Activated CD8-positive, alpha-beta memory T cell treated with anti-CD3 and anti-CD28 coated beads, Interleukin-2, amount 50 U/mL, for 24 hours (primary cell): ENCODE data around the gene SLCO1B3.
"Not testable (repeated sequence)": the region's sequence is repeated elsewhere in the genome, so short reads cannot be mapped to it uniquely, and the experiment has no call there.

Source experiments
- DNase-seq: peaks from one replicate; pipeline ENCODE4 v3.0.0-alpha.2; 2020; ENCODE audit errors: extremely low read depth

The SLCO1B3 gene, protein sequence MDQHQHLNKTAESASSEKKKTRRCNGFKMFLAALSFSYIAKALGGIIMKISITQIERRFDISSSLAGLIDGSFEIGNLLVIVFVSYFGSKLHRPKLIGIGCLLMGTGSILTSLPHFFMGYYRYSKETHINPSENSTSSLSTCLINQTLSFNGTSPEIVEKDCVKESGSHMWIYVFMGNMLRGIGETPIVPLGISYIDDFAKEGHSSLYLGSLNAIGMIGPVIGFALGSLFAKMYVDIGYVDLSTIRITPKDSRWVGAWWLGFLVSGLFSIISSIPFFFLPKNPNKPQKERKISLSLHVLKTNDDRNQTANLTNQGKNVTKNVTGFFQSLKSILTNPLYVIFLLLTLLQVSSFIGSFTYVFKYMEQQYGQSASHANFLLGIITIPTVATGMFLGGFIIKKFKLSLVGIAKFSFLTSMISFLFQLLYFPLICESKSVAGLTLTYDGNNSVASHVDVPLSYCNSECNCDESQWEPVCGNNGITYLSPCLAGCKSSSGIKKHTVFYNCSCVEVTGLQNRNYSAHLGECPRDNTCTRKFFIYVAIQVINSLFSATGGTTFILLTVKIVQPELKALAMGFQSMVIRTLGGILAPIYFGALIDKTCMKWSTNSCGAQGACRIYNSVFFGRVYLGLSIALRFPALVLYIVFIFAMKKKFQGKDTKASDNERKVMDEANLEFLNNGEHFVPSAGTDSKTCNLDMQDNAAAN

DNA sequence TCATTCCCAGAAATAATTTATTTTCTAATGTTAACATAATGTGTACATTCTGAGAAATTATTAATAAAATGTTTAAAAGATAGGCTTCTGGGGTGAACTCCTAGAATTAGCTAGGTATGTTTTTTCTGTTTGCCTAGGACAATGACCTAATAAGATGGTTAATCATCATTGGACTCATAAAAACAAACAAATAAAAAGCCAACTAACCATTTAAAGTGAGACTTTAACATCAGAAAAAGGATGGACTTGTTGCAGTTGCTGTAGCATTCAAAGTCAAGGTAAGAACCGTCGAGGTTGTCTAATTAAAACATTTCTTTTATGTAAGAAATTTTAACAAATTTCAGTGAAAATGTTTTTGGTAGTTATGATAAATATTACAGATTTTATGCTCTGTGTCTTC is at the start of gene SLCO1B3:
Gene SLCO1B3, plus strand, starts transcription at position 219 of the 400 bp plus-strand sequence. CDS start 5,034 bp downstream, outside the sequence.
- no peak for DNase-seq

DNA sequence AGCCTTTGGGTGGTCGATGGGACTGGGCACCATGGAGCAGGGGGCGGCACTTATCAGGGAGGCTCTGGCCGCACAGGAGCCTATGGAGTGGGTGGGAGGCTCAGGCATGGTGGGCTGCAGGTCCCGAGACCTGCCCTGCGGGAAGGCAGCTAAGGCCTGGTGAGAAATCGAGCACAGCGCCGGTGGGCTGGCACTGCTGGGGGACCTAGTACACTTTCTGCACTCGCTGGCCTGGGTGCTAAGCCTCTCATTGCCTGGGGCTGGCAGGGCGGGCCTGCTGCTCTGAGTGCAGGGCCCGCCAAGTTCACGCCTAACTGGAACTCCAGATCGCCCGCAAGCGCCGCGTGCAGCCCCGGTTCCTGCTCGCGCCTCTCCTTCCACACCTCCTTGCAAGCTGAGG is 33.1 kb upstream of the SLCO1B3 start:
- DNase-seq = no peak

DNA sequence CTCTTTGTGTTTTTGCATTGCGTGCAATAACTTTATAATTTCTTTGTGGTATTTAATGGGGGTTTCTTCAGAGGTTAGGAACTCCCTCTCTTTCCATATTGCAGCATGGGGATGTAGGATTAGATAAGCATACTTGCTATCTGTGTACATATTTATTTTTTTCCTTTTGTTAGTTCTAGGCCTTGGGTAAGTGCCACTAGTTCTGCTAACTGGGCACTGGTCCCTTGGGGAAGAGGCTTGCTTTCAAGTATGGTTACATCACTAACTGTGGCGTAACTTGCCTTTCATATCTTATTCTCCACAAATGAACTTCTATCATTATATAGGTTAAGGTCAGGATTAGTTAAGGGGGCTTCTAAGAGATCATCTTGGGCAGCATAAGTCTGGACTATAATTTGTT is 31.5 kb upstream of the SLCO1B3 start:
- no peak for DNase-seq

DNA sequence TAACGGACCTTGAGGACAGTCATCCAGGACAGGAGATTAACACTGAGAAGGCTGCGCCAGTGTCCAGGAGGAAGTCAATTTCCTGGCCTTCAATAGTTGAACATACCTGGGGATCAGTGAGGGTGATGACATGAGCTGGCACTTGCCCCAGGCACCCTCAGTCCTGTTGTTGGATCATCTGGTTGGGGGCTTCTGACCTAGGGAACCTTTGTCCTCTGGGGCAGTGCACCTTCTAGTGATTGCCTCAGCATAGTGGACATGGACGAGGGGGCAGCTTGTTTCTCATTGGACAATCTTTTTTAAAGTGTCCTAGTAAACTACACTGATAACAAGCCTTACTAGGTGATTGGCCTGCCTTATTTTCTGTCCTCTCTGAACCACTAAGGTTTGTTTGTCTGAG is 30.5 kb upstream of the SLCO1B3 start:
- not testable (repeated sequence) for DNase-seq

DNA sequence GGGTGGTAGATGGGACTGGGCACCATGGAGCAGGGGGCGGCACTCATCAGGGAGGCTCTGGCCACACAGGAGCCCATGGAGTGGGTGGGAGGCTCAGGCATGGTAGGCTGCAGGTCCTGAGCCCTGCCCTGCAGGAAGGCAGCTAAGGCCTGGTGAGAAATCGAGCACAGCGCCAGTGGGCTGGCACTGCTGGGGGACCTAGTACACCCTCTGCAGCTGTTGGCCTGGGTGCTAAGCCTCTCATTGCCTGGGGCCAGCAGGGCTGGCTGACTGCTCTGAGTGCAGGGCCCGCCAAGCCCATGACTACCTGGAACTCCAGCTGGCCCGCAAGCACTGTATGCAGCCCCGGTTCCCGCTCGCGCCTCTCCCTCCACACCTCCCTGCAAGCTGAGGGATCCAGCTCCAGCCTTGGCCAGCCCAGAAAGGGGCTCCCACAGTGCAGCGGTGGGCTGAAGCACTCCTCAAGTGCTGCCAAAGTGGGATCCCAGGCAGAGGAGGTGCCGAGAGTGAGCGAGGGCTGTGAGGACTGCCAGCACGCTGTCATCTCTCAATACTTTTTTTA is 26.6 kb upstream of the SLCO1B3 start:
- DNase-seq = not testable (repeated sequence)

DNA sequence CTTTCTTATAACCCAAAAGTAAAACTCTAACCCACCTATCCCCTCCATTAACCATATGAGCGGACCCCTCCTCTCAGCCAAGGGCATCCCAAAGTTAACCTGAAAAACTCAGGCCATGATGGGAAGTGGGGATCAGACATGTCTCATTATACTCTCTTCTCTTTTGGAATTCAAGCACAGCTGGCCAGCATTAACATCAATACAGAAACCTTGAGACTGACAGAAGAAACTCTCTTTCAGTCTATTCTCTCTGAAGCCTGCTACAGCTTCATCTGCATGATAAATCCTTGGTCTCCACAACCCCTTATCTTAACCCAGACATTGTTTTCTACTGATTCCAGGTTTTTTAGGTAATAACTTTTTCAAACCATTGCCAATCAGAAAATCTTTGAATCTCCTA is 17.5 kb upstream of the SLCO1B3 start:
- DNase-seq = no peak

DNA sequence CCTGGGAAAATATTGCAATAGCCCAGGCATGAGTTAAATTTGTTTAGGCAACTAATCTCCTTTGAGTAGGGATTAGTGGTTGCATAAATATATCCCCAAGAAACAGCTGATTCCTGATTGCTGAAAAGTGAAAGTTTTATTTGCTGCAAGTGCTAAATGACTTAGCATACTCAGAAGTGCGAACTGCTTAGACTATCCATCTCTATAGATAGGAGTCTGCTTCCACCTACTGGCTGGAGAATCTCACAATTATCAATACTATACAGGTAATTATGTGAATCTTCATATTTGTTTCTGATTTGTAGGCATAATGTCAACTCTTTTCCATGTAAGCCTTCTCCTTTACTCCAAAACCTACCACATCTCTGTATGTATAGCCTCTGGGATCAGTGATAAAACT is 12.0 kb upstream of the SLCO1B3 start:
- no peak for DNase-seq

DNA sequence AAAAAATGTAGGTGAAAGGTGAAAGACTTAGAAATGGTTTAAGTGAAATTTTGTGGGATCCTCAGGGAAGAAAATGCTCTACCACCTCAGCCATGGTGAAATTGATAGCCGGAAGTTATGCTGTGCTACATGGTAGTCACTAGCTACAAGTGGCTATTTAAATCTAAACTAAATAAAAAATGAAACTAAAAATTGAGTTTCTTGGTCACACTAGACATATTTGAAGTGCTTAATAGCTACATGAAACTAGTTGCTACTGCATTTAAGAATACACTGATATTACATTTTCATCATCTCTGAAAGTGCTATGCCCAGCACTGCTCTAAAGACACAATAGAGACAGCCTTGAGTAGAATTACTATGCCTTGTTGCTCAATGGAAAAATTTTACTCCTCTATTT is 10.3 kb upstream of the SLCO1B3 start:
- DNase-seq = no peak

DNA sequence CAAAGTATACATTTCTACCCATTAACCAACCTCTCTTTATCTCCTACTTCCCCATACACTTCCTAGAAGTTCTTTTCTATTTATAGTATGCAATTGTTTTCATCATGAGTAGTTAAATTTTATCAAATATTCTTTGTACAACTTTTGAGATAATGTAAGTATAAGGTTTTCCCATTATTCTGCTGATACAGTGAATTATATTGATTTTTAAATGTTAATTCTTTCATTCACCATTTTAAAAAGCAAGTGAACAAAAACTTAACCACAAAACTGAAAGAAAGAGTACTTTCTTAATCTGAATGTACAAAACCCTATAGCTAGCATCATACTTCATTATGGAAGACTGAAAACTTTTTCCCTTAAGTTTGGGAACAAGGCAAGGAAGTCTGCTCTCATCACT is 9.5 kb upstream of the SLCO1B3 start:
- no peak for DNase-seq

DNA sequence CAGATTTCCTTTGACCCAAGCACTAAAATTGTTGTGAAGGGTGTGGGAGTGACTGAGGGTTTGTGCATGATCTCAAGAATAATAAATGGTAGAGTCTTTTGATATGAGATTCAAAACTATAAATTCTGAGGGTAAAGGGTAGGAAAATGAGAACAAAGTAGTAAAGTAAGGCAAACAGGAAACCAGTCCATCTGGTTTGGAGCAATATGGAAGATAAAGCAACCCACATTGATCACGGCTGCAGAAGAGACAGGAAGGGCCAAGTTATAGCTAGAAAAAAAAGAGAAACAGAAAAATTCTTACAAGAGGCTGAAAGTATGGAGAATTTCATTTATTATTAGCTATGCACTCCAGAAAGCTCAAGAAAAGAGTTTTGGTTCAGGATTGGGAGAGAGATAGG is 4.6 kb upstream of the SLCO1B3 start:
- DNase-seq = no peak

DNA sequence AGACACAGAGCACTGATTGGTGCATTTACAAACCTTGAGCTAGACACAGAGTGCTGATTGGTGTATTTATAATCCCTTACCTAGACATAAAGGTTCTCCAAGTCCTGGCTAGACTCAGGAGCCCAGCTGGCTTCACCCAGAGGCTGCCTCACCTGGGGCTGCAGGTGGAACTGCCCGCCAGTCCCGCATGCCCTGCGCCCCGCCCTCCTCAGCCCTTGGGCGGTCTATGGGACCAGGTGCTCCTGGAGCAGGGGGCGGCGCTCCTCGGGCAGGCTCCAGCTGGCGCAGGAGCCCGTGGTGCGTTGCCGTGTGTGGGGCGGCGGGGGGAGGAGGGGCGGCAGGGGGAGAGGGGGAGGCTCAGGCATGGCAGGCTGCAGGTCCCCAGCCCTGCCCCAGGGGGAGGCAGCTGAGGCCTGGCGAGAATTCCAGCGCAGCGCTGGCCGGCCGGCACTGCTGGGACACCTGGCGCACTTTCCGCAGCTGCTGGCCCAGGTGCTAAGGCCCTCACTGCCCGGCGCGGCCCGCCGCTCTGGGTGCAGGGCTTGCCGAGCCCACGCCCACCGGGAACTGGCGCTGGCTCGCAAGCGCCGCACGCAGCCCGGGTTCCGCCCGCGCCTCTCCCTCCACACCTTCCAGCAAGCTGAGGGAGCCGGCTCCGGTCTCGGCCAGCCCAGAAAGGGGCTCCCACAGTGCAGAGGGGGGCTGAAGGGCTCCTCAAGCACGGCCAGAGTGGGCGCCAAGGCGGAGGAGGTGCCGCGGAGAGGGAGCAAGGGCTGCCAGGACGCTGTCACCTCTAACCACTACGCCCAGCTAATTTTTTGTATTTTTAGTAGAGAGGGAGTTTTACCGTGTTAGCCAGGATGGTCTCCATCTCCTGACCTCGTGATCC is 3.1 kb upstream of the SLCO1B3 start:
- no peak for DNase-seq

DNA sequence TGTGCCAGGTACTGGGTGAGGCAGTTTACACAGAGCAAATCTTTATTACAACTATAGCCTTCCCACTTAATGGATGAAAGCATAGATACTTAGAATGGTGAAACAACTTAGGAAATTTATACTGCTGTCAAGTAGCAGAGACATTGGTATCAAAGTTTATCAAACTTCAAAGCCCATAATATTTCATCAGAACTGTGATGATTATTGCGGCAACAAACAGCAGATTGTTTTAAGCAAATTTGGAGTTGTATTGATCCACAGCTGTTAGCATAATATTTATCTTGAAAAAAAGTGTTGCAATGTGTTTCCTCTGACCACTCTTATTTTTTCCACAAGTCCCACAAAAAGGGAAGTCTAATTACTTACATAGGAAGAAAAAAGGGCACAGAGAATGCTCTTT is 2.0 kb upstream of the SLCO1B3 start:
- DNase-seq = no peak

DNA sequence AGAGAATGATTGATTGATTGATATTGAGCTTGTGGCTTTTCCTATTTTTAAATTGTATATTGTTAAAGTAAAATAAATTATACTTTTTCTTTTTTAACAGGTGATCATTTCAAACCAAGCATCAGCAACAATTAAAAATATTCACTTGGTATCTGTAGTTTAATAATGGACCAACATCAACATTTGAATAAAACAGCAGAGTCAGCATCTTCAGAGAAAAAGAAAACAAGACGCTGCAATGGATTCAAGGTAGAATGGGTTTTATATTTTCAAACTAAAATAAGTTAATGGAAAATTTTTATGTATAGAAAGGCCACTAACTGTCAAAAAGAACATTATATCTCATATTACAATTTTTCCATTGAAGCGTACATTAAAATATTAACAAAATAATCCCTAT is 5.1 kb downstream of the SLCO1B3 start:
- no peak for DNase-seq

DNA sequence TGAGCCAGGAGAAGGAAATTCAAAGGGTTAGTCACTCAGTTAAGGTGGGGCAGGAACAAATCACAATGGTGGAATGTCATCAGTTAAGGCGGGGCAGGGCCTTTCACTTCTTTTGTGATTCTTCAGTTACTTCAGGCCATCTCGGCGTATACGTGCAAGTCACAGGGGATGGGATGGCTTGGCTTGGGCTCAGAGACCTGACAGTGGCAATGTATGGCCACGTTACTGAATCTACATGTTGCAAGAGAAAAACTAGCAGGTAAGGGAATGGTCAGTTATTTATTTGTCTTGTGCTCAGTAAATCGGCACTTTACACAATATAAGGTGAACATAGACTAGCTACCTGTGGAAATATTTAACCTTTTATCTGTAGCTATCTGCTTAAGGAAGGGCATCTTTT is 11.9 kb downstream of the SLCO1B3 start:
- DNase-seq = no peak

DNA sequence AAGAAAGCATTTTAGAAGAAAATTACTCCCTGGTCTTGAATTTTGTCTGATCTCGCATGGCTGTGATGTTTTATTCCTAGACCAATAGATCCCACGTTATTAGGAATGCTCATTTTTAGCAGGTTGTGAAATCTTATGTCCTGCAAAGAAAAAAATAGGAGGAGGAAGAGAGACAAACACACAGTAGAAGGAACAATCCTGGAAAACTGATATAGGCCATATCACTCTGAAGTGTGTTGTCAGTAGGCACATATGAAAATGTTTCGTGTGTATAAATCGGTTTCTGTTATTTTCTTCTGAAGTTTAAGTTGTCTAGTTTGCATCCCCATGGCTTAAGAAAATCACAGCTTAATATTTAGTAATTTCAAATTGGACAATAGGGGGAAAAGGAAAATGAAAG is 12.4 kb downstream of the SLCO1B3 start:
- no peak for DNase-seq

DNA sequence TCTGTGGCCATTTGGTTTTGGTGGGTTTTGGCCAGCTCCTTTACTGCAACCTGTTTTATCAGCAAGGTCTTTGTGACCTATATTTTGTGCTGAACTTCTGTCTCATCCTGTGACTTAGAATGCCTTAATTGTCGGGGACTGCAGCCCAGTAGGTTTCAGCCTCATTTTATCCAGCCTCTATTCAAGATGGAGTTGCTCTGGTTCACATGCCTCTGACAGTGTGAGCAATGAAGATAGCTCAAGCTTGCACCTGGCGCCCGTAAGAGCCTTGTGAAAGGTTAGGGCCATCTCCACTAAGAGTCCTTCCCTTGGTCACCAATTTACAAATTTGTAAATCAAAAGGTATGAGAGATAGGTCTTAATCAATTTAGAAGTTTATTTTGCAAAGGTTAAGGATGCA is 19.4 kb downstream of the SLCO1B3 start:
- DNase-seq = no peak

DNA sequence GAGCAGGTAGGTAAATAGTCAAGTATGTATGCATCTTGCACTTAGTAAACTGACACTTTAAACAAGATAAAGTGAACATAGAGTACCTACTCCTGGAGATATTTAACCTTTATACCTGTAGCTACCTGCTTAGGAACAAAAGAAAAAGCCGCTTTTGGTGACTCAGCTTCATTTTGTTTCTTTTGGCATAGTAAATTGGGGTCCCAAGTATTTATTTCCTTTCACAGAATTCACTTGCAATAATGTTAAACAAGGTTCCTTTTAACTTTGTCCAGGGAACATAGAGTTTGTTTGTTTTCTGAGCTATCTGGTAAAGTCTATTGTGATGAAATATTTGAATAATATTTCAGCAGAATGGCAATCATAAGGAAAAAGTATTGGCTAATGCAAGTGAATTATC is 20.0 kb downstream of the SLCO1B3 start:
- no peak for DNase-seq

DNA sequence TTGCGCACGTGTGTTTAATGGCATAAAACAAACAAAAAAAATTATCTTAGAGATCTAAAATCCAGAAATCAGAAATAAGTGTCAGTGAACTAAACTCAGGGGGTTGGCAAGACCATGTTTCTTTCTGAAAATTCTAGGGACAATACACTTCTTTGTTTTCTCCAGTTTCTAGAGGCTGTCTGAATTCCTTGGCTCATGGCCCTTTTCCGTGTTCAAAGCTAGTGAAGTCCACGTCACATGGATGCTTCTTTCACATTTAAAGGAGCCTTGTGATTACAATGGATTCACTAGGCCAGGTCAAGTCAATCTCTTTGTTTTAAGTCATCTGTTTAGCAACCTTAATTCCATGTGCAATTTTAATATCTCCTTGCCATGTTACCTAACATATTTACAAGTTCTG is 22.4 kb downstream of the SLCO1B3 start:
- no peak for DNase-seq

DNA sequence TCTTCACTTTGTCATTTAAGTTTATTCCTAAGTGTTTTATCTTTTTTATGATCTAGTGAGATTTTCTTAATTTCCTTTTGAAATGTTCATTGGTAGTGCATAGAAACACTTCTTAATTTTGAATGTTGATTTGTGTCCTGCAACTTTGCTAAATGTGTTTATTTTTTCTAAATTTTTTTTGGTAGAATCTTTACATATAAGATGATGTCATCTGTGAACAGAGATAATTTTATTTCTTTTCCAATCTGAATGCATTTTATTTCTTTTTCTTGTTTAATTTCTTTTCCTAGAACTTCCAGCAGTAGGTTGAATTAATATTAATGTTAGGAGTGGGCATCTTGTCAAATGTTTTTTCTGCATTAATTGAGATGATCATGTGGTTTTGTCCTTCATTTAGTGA is 42.1 kb downstream of the SLCO1B3 start:
- no peak for DNase-seq

DNA sequence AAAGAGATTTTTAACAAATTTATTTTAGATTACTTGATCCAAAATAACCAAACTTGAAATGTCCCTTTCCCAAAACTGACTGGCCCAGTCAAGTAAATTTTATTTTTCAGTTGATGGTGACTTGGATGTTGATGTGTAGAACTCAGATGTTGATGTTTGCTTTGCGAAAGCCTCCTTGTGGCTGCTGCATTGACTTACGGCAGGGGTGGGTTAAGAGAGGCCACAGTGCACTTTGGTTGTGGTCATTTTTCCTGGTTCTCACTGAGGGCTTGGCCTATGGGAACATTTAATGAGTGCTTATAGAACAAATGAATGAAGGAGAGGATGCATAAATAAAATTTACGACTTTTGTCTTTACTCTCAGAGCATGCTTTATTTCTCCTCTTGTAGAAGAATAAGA is 52.6 kb downstream of the SLCO1B3 start:
- DNase-seq = no peak

DNA sequence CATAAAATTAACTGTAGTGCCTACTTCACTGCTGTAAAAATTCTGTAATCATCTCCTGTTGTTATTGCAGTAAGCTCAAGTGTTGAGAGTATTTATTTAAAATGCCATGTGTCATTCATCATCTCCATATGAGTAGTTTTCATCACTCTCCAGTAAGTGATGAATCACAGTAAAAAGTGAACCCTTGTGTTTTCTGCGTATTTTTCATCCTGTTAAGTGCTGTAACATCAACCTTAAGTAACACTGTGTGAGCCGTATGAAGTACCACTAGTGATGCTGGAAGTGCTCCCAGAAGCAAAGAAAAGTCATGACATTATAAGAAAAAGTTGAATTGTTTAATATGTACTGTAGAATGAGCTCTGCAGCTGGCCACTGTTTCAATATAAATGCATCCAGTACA is 55.4 kb downstream of the SLCO1B3 start:
- no peak for DNase-seq

DNA sequence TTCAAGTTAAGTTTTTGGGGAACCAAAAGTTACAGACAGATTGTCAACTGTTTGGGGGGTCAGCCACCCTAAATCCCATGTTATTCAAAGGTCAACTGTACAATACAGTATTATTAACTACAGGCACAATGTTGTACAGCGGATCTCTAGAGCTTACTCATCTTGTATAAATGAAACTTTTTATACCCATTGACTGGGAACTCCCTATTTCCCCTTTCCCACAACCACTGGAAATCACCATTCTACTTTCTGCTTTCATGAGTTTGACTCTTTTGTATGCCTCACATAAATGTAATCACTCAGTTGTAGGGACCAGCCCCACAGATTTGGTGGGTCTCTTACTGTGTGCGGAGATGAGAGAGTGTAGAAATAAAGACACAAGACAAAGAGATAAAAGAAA is 57.8 kb downstream of the SLCO1B3 start:
- no peak for DNase-seq
